SK-N-SH treated with all-trans-retinoic acid at 6 μM for 48 hours (cell line): ENCODE data around the gene TYSND1.
A peak's percentile ranks its signal among the peaks of the same experiment; 100 is the strongest.
"Not testable (repeated sequence)": the region's sequence is repeated elsewhere in the genome, so short reads cannot be mapped to it uniquely, and the experiment has no call there.

ENCODE experiments used
- ATAC-seq: fragments of 200-7000 bp; cut with Tn5 transposase; 3 replicates; pipeline ENCODE4 v1.9.1; 2020; ENCODE audit warnings: mild to moderate bottlenecking, moderate library complexity
- ARNTL ChIP-seq: fragments of 450-650 bp; formaldehyde crosslinking; IDR thresholded peaks from 2 replicates; pipeline ENCODE4 v1.5.0; 2020; ENCODE audit warnings: low read depth, mild to moderate bottlenecking, moderate library complexity, borderline replicate concordance
- BACH2 ChIP-seq: fragments of 250-450 bp; sonication (Bioruptor Pico); IDR thresholded peaks from 2 replicates; pipeline ENCODE4 v1.9.0; 2021; ENCODE audit warnings: mild to moderate bottlenecking, borderline replicate concordance
- CSDC2 ChIP-seq: fragments of 250-450 bp; sonication (Bioruptor Pico); IDR thresholded peaks from 2 replicates; pipeline ENCODE4 v1.5.0; 2020; ENCODE audit warnings: mild to moderate bottlenecking, moderate library complexity
- ESRRG ChIP-seq: fragments of 250-450 bp; sonication (Bioruptor Pico); IDR thresholded peaks from 2 replicates; pipeline ENCODE4 v1.6.1; 2021; ENCODE audit warnings: mild to moderate bottlenecking
- GLIS3 ChIP-seq: fragments of 250-450 bp; sonication (Bioruptor Pico); IDR thresholded peaks from 2 replicates; pipeline ENCODE4 v1.5.0; 2020; ENCODE audit warnings: mild to moderate bottlenecking, moderate library complexity
- ISL1 ChIP-seq: fragments of 250-450 bp; sonication (Bioruptor Pico); IDR thresholded peaks from 2 replicates; pipeline ENCODE4 v2.1.2; 2022; ENCODE audit warnings: mild to moderate bottlenecking, moderate library complexity
- OSR1 ChIP-seq: fragments of 250-450 bp; sonication (Bioruptor Pico); IDR thresholded peaks from 2 replicates; pipeline ENCODE4 v1.8.0; 2022; ENCODE audit warnings: moderate library complexity, mild to moderate bottlenecking, inconsistent platforms
- PPARA ChIP-seq: fragments of 250-450 bp; sonication (Bioruptor Pico); IDR thresholded peaks from 2 replicates; pipeline ENCODE4 v1.5.0; 2020; ENCODE audit warnings: mild to moderate bottlenecking, borderline replicate concordance
- RARB ChIP-seq: fragments of 250-450 bp; sonication (Bioruptor Pico); IDR thresholded peaks from 2 replicates; pipeline ENCODE4 v1.8.0; 2021; ENCODE audit warnings: mild to moderate bottlenecking, moderate library complexity
- TCF4 ChIP-seq: fragments of 250-450 bp; sonication (Bioruptor Pico); IDR thresholded peaks from 2 replicates; pipeline ENCODE4 v1.8.0; 2021; ENCODE audit warnings: mild to moderate bottlenecking, moderate library complexity, borderline replicate concordance
- TOX ChIP-seq: fragments of 250-450 bp; sonication (Bioruptor Pico); IDR thresholded peaks from 2 replicates; pipeline ENCODE4 v1.8.0; 2021; ENCODE audit warnings: mild to moderate bottlenecking, moderate library complexity, borderline replicate concordance
- ZFP3 ChIP-seq: fragments of 250-450 bp; sonication (Bioruptor Pico); IDR thresholded peaks from 2 replicates; pipeline ENCODE4 v1.5.0; 2020; ENCODE audit warnings: mild to moderate bottlenecking, moderate library complexity
- ZFP30 ChIP-seq: fragments of 450-650 bp; formaldehyde crosslinking; IDR thresholded peaks from 2 replicates; pipeline ENCODE4 v1.5.0; 2022; ENCODE audit warnings: mild to moderate bottlenecking, moderate library complexity
- ZNF565 ChIP-seq: fragments of 450-650 bp; formaldehyde crosslinking; conservative IDR thresholded peaks from 2 replicates; pipeline ENCODE4 v1.5.0; 2020; ENCODE audit warnings: low read depth, mild to moderate bottlenecking, moderate library complexity
- ZNF70 ChIP-seq: fragments of 450-650 bp; formaldehyde crosslinking; IDR thresholded peaks from 2 replicates; pipeline ENCODE4 v1.5.0; 2020; ENCODE audit warnings: mild to moderate bottlenecking, moderate library complexity
- ZNF8 ChIP-seq: fragments of 450-650 bp; formaldehyde crosslinking; IDR thresholded peaks from 2 replicates; pipeline ENCODE4 v1.5.0; 2020; ENCODE audit warnings: mild to moderate bottlenecking, moderate library complexity
- TF ChIP-seq, protein P1 (sequence below): fragments of 250-450 bp; sonication (Bioruptor Pico); IDR thresholded peaks from 2 replicates; pipeline ENCODE4 v1.5.1; 2020; ENCODE audit warnings: low read depth, mild to moderate bottlenecking, moderate library complexity
- TF ChIP-seq, protein P2 (sequence below): fragments of 250-450 bp; sonication (Bioruptor Pico); IDR thresholded peaks from 2 replicates; pipeline ENCODE4 v1.5.0; 2020; ENCODE audit warnings: mild to moderate bottlenecking, moderate library complexity
- TF ChIP-seq, protein P3 (sequence below): fragments of 250-450 bp; sonication (Bioruptor Pico); IDR thresholded peaks from 2 replicates; pipeline ENCODE4 v1.8.0; 2021; ENCODE audit warnings: low read depth, mild to moderate bottlenecking, moderate library complexity, borderline replicate concordance
- TF ChIP-seq, protein P4 (sequence below): fragments of 250-450 bp; sonication (Bioruptor Pico); IDR thresholded peaks from 2 replicates; pipeline ENCODE4 v1.5.1; 2021; ENCODE audit warnings: mild to moderate bottlenecking, moderate library complexity

The TYSND1 gene

DNA sequence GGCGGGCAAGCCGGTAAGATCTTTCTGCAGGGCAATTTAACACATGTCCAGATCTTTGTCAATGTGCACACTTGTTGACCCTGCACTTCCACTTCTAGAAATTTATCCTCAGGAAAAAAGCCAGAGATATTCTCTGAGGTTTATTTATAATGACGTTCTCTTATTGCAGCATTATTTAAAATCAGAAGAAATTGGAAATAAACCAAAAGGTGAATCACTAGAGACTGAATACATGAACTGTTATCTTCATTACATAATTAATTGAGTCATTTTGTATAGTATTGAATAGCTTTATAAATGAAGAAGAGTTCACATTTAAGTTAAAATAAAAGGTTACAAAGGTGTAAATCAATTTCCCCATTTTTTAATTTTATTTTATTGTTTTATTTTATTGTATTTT lies 40.1 kb upstream of the TYSND1 start:
- no peak for ATAC-seq
- TF ChIP-seq ZFP30 (CRISPR knock-in tag) (no peak), CSDC2 (CRISPR knock-in tag) (no peak)
- TF ChIP-seq, protein P1, sequence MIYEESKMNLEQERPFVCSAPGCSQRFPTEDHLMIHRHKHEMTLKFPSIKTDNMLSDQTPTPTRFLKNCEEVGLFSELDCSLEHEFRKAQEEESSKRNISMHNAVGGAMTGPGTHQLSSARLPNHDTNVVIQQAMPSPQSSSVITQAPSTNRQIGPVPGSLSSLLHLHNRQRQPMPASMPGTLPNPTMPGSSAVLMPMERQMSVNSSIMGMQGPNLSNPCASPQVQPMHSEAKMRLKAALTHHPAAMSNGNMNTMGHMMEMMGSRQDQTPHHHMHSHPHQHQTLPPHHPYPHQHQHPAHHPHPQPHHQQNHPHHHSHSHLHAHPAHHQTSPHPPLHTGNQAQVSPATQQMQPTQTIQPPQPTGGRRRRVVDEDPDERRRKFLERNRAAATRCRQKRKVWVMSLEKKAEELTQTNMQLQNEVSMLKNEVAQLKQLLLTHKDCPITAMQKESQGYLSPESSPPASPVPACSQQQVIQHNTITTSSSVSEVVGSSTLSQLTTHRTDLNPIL (CRISPR knock-in tag) = no peak
- TF ChIP-seq, protein P2, sequence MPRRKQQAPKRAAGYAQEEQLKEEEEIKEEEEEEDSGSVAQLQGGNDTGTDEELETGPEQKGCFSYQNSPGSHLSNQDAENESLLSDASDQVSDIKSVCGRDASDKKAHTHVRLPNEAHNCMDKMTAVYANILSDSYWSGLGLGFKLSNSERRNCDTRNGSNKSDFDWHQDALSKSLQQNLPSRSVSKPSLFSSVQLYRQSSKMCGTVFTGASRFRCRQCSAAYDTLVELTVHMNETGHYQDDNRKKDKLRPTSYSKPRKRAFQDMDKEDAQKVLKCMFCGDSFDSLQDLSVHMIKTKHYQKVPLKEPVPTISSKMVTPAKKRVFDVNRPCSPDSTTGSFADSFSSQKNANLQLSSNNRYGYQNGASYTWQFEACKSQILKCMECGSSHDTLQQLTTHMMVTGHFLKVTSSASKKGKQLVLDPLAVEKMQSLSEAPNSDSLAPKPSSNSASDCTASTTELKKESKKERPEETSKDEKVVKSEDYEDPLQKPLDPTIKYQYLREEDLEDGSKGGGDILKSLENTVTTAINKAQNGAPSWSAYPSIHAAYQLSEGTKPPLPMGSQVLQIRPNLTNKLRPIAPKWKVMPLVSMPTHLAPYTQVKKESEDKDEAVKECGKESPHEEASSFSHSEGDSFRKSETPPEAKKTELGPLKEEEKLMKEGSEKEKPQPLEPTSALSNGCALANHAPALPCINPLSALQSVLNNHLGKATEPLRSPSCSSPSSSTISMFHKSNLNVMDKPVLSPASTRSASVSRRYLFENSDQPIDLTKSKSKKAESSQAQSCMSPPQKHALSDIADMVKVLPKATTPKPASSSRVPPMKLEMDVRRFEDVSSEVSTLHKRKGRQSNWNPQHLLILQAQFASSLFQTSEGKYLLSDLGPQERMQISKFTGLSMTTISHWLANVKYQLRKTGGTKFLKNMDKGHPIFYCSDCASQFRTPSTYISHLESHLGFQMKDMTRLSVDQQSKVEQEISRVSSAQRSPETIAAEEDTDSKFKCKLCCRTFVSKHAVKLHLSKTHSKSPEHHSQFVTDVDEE = no peak

DNA sequence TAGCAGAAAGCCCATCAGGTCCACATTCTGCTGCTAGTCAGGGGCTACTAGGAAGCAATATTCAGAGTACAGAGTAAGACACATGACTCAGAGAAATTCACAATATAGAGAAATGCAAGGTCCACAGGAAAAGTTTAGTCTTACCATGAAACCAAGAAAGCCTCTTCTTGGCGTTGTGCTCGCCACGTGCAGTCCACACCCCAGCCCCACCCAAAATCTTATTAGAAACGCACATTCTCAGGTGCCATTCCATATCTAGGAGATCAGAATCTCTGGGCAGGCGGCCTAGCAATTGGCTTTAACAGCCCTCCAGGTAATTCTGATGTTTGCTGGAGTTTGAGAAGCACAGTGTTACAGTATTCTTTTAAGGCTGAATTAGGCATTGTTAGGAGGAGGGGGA lies 39.6 kb upstream of the TYSND1 start:
- TF ChIP-seq ESRRG (CRISPR knock-in tag) (no peak), TOX (CRISPR knock-in tag) (no peak), ISL1 (no peak), RARB (CRISPR knock-in tag) (no peak), OSR1 (CRISPR knock-in tag) (no peak), BACH2 (CRISPR knock-in tag) (no peak)
- ATAC-seq = no peak; the same call in 2 of the 3 replicates

DNA sequence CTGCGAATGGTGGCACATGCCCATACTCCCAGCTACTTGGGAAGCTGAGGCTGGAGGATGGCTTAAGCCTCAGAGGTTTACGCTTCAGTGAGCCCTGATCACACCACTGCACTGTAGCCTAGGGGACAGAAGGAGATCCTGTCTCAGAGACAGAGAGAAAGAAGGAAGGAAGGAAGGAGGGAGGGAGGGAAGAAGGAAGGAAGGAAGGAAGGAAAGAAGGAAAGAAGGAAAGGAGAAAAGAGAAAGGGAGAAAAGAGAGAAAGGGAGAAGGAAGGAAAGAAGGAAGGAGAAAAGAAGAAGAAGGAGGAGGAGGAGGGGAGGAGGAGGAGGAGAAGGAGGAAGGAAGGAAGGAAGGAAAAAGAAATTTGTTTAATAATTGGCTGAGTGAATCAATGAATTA lies 36.8 kb upstream of the TYSND1 start:
- ATAC-seq = no peak
- TF ChIP-seq, protein P3, sequence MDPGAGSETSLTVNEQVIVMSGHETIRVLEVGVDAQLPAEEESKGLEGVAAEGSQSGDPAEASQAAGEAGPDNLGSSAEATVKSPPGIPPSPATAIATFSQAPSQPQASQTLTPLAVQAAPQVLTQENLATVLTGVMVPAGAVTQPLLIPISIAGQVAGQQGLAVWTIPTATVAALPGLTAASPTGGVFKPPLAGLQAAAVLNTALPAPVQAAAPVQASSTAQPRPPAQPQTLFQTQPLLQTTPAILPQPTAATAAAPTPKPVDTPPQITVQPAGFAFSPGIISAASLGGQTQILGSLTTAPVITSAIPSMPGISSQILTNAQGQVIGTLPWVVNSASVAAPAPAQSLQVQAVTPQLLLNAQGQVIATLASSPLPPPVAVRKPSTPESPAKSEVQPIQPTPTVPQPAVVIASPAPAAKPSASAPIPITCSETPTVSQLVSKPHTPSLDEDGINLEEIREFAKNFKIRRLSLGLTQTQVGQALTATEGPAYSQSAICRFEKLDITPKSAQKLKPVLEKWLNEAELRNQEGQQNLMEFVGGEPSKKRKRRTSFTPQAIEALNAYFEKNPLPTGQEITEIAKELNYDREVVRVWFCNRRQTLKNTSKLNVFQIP (CRISPR knock-in tag) = no peak
- no peak for TF ChIP-seq TOX (CRISPR knock-in tag)
- no peak for TF ChIP-seq ZFP3 (CRISPR knock-in tag)

DNA sequence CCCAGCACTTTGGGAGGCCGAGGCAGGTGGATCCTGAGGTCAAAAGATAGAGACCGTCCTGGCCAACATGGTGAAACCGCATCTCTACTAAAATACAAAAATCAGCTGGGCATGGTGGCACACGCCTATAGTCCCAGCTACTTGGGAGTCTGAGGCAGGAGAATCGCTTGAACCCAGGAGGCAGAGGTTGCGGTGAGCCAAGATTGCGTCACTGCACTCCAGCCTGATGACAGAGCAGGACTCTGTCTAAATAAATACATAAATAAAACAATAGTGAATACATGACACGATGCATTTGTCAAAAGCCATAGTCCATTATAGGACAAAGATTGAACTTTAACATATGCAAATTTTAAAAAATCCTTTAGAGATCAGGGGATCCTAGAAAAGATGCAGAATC lies 32.7 kb upstream of the TYSND1 start:
- not testable (repeated sequence) for ATAC-seq

DNA sequence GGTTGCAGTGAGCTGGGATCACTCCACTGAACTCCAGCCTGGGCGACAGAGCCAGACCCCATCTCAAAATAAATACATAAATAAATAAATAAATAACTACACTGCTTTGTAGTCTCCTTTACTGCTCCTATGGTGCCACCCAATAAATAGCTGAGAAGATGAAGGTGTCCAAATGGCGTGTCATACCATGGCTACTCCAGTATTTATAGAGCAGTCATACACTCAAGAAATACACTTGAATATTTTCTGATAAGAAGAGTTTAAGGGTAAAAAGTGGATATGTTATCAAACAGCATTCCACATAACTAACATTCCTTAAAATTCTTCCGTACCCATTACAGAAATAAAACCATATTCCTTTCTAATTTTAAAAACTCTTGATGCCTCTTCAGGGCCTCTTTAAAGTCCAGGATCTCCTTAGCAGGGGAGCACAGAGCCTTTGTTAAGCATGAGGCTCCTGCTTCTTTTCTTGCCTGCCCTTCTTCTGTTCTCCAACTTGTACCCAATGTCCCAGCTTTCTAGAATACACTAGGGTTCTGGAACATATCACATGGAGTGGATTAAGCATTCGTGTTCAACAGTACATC lies 31.7 kb upstream of the TYSND1 start:
- no peak for ATAC-seq
- TF ChIP-seq GLIS3 (CRISPR knock-in tag) (no peak), RARB (CRISPR knock-in tag) (no peak), TCF4 (CRISPR knock-in tag) (no peak), ZFP3 (CRISPR knock-in tag) (no peak), ISL1 (no peak), CSDC2 (CRISPR knock-in tag) (no peak), ESRRG (CRISPR knock-in tag) (no peak), ZFP30 (CRISPR knock-in tag) (no peak)

DNA sequence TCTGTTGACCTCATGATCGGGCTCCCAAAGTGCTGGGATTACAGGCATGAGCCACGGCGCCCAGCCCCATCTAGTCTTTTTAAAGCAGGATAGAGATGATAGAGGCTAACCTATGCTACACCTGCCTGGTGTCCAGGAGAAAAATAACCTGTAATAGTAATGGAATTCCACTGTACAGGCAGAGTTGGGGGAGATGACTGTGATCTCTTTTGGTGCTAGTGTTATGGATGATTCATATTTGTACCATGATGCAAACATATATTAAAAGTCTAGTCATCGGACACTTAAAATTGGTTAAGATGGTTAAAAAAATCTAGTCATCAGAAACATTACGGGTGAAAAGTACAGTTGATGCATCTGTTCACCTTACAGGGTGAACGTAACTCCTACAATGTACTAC lies 29.9 kb upstream of the TYSND1 start:
- no peak for TF ChIP-seq ZFP3 (CRISPR knock-in tag)
- TF ChIP-seq RARB (CRISPR knock-in tag) = no peak
- no peak for TF ChIP-seq OSR1 (CRISPR knock-in tag)
- TF ChIP-seq, protein P1 (CRISPR knock-in tag) = no peak
- TF ChIP-seq, protein P4, sequence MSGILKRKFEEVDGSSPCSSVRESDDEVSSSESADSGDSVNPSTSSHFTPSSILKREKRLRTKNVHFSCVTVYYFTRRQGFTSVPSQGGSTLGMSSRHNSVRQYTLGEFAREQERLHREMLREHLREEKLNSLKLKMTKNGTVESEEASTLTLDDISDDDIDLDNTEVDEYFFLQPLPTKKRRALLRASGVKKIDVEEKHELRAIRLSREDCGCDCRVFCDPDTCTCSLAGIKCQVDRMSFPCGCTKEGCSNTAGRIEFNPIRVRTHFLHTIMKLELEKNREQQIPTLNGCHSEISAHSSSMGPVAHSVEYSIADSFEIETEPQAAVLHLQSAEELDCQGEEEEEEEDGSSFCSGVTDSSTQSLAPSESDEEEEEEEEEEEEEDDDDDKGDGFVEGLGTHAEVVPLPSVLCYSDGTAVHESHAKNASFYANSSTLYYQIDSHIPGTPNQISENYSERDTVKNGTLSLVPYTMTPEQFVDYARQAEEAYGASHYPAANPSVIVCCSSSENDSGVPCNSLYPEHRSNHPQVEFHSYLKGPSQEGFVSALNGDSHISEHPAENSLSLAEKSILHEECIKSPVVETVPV (CRISPR knock-in tag) = no peak
- no peak for TF ChIP-seq GLIS3 (CRISPR knock-in tag)
- no peak for TF ChIP-seq TCF4 (CRISPR knock-in tag)
- TF ChIP-seq ZNF8 = no peak
- no peak for TF ChIP-seq ZNF70 (CRISPR knock-in tag)
- no peak for TF ChIP-seq PPARA
- no peak for TF ChIP-seq ZNF565 (CRISPR knock-in tag)
- no peak for TF ChIP-seq CSDC2 (CRISPR knock-in tag)
- TF ChIP-seq ARNTL = no peak
- TF ChIP-seq ZFP30 (CRISPR knock-in tag) = no peak
- TF ChIP-seq, protein P3 (CRISPR knock-in tag) = no peak
- peak; percentile 36; the same call in 1 of the 3 replicates for ATAC-seq
